GM12878 (cell line): Measurements from ENCODE around the gene S100A12. TPM values are rescaled to one million over a fixed set of nuclear protein-coding genes. Genes with fewer than 3 reads are reported as not detected.

ENCODE experiments used
- CHD2 ChIP-seq: IDR thresholded peaks from 2 replicates; pipeline ENCODE4 v1.6.1; 2011; ENCODE audit warnings: low read depth, low read length, improper control_type of control experiment, borderline replicate concordance
- ELK1 ChIP-seq: IDR thresholded peaks from 2 replicates; pipeline ENCODE4 v1.6.1; 2012; ENCODE audit warnings: low read depth, low read length, improper control_type of control experiment
- ESRRA ChIP-seq: IDR thresholded peaks from 2 replicates; pipeline ENCODE4 v1.6.1; 2012; ENCODE audit warnings: mild to moderate bottlenecking, low read length, improper control_type of control experiment
- FOXM1 ChIP-seq: IDR thresholded peaks from 2 replicates; pipeline ENCODE4 v1.6.1; 2012; ENCODE audit warnings: low read depth, mild to moderate bottlenecking, inconsistent platforms, low read length, moderate library complexity
- HDAC6 ChIP-seq: fragments of 200-600 bp; sonication (generic); IDR thresholded peaks from one replicate; pipeline ENCODE4 v1.8.0; 2017; ENCODE audit warnings: antibody characterized with exemption; ENCODE audit not compliant: unreplicated experiment
- IKZF1 ChIP-seq: fragments of 450-650 bp; conservative IDR thresholded peaks from 2 replicates; pipeline ENCODE4 v1.6.1; 2017; ENCODE audit warnings: antibody characterized with exemption, mild to moderate bottlenecking
- IRF4 ChIP-seq: IDR thresholded peaks from 2 replicates; pipeline ENCODE4 v1.6.1; 2011; ENCODE audit warnings: low read depth, low read length
- JUNB ChIP-seq: IDR thresholded peaks from 2 replicates; pipeline ENCODE4 v1.6.1; 2016; ENCODE audit warnings: antibody characterized with exemption, mild to moderate bottlenecking
- LARP7 ChIP-seq: fragments of 450-650 bp; IDR thresholded peaks from 2 replicates; pipeline ENCODE4 v1.6.1; 2017; ENCODE audit warnings: mild to moderate bottlenecking
- MAX ChIP-seq: IDR thresholded peaks from 2 replicates; pipeline ENCODE4 v1.6.1; 2012; ENCODE audit warnings: low read depth, low read length, improper control_type of control experiment
- MTA2 ChIP-seq: fragments of 450-650 bp; IDR thresholded peaks from 2 replicates; pipeline ENCODE4 v1.6.1; 2016; ENCODE audit warnings: low read depth, mild to moderate bottlenecking, moderate library complexity
- MYC ChIP-seq: IDR thresholded peaks from 2 replicates; pipeline ENCODE4 v1.6.1; 2011; ENCODE audit warnings: mild to moderate bottlenecking, low read length, moderate library complexity, inconsistent platforms; ENCODE audit not compliant: insufficient read depth, insufficient replicate concordance, insufficient read length, severe bottlenecking
- PAX8 ChIP-seq: fragments of 450-650 bp; IDR thresholded peaks from 2 replicates; pipeline ENCODE4 v1.6.1; 2017; ENCODE audit warnings: mild to moderate bottlenecking, moderate library complexity
- POLR2AphosphoS5 ChIP-seq: IDR thresholded peaks from 2 replicates; pipeline ENCODE4 v1.6.1; 2011; ENCODE audit warnings: mild to moderate bottlenecking, low read length, inconsistent platforms
- POU2F2 ChIP-seq: IDR thresholded peaks from 3 replicates; pipeline ENCODE4 v1.6.1; 2011; ENCODE audit warnings: low read depth, mild to moderate bottlenecking, low read length, borderline replicate concordance
- RAD21 ChIP-seq: IDR thresholded peaks from 2 replicates; pipeline ENCODE4 v1.6.1; 2011; ENCODE audit warnings: mild to moderate bottlenecking, low read depth, low read length, moderate library complexity; ENCODE audit not compliant: insufficient read depth
- RCOR1 ChIP-seq: conservative IDR thresholded peaks from 2 replicates; pipeline ENCODE4 v1.6.1; 2012; ENCODE audit warnings: low read depth, low read length, improper control_type of control experiment
- TCF12 ChIP-seq: IDR thresholded peaks from 2 replicates; pipeline ENCODE4 v1.6.1; 2011; ENCODE audit warnings: low read depth, mild to moderate bottlenecking, low read length
- YBX1 ChIP-seq: fragments of 450-650 bp; IDR thresholded peaks from 2 replicates; pipeline ENCODE4 v1.6.1; 2016; ENCODE audit warnings: antibody characterized with exemption
- ZNF274 ChIP-seq: IDR thresholded peaks from one replicate; pipeline ENCODE4 v1.8.0; 2011; ENCODE audit not compliant: insufficient read length, insufficient read depth
- ZNF592 ChIP-seq: fragments of 450-650 bp; IDR thresholded peaks from 2 replicates; pipeline ENCODE4 v1.6.1; 2017; ENCODE audit warnings: mild to moderate bottlenecking, moderate library complexity
- ZNF622 ChIP-seq: fragments of 450-650 bp; IDR thresholded peaks from 2 replicates; pipeline ENCODE4 v1.6.1; 2017; ENCODE audit warnings: mild to moderate bottlenecking, inconsistent platforms
- ZZZ3 ChIP-seq: IDR thresholded peaks from 2 replicates; pipeline ENCODE4 v1.6.1; 2011; ENCODE audit warnings: low read depth; ENCODE audit not compliant: control insufficient read depth, insufficient read length
- polyA plus RNA-seq, 11 experiments: library from polyadenylated mRNA; depleted of rRNA in 4 of 11; unstranded in 6 of 11; stranded (reverse) in 5 of 11; fragments of >200 nt; fragmentation: Nextera tagmentation in 4 of 11; fragmentation: Illumina TruSeq in 1 of 11; extraction: Ambion mirVana in 4 of 11; extraction: Trizol in 1 of 11; gene quantifications; 1 replicate in 1 of 11; 2 replicates in 10 of 11; pipeline versions ENCODE4 v1.2.1 to v1.2.3, GENCODE V29; 2011 to 2016; ENCODE audit warnings: inconsistent platforms in 2 of 11, missing spikeins in 2 of 11, low read depth in 1 of 11
- total RNA-seq, 4 experiments: library from RNA; depleted of rRNA in 3 of 4; stranded (reverse); fragments of >200 nt in 3 of 4; fragmentation: Illumina TruSeq in 1 of 4; extraction: Trizol in 1 of 4; gene quantifications; 2 replicates each; pipeline versions ENCODE4 v1.2.1 to v1.2.3, GENCODE V29; 2013 to 2021
- TF ChIP-seq, protein P1 (sequence below): fragments of 450-650 bp; IDR thresholded peaks from 2 replicates; pipeline ENCODE4 v1.6.1; 2018; ENCODE audit warnings: borderline replicate concordance, mild to moderate bottlenecking; ENCODE audit not compliant: partially characterized antibody

S100A12 gene
- total and polyA plus RNA-seq, 10 of the 15 experiments (the other 5 are each of a cell fraction or from before 2014, with no cell fraction given), result not detected

GRCh38 chr1:153346077-153346723 is 29.2 kb downstream of the S100A12 start (continued):
- TF ChIP-seq RAD21 (no peak), PAX8 (no peak), ZNF592 (no peak), ZNF622 (no peak), FOXM1 (no peak), RCOR1 (no peak), TCF12 (no peak), LARP7 (no peak), MTA2 (0 out of 2 replicates have a peak, but pooled peaks have one; percentile 9), POU2F2 (no peak), ZZZ3 (no peak), HDAC6 (no peak), YBX1 (no peak), IRF4 (no peak), MAX (no peak), POLR2AphosphoS5 (no peak), CHD2 (no peak; the same call in 1 of the 2 replicates), JUNB (no peak), IKZF1 (peak; percentile 6), MYC (no peak), ELK1 (no peak), ESRRA (no peak), ZNF274 (no peak)
- TF ChIP-seq, protein P1, sequence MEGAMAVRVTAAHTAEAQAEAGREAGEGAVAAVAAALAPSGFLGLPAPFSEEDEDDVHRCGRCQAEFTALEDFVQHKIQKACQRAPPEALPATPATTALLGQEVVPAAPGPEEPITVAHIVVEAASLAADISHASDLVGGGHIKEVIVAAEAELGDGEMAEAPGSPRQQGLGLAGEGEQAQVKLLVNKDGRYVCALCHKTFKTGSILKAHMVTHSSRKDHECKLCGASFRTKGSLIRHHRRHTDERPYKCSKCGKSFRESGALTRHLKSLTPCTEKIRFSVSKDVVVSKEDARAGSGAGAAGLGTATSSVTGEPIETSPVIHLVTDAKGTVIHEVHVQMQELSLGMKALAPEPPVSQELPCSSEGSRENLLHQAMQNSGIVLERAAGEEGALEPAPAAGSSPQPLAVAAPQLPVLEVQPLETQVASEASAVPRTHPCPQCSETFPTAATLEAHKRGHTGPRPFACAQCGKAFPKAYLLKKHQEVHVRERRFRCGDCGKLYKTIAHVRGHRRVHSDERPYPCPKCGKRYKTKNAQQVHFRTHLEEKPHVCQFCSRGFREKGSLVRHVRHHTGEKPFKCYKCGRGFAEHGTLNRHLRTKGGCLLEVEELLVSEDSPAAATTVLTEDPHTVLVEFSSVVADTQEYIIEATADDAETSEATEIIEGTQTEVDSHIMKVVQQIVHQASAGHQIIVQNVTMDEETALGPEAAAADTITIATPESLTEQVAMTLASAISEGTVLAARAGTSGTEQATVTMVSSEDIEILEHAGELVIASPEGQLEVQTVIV, result no peak
